Measurements from ENCODE around the gene ZPLD1. TPM values are rescaled to one million over a fixed set of nuclear protein-coding genes. Genes with fewer than 3 reads are reported as not detected.

The ZPLD1 gene
- total RNA-seq, 1 donor from 2014 or later: not detected

GRCh38 chr3:102470066-102470465, 35.3 kb downstream of the ZPLD1 start:
- no peak for DNase-seq

GRCh38 chr3:102471001-102471400, 36.2 kb downstream of the ZPLD1 start:
- no peak for DNase-seq

- DNase-seq: no peak
Measured at GRCh38 chr3:102471491-102471890, 36.7 kb downstream of the ZPLD1 start.

GRCh38 chr3:102473648-102474047, 38.8 kb downstream of the ZPLD1 start:
- DNase-seq: no peak

- no peak for DNase-seq
Measured at GRCh38 chr3:102474207-102474606, 39.4 kb downstream of the ZPLD1 start.

- DNase-seq: no peak
Measured at GRCh38 chr3:102476198-102476597, 41.4 kb downstream of the ZPLD1 start.

- DNase-seq: no peak
Measured at GRCh38 chr3:102478160-102478559, 43.3 kb downstream of the ZPLD1 start.

GRCh38 chr3:102480139-102480538, 45.3 kb downstream of the ZPLD1 start:
- DNase-seq: no peak

- DNase-seq: no peak
Measured at GRCh38 chr3:102481050-102481449, 46.2 kb downstream of the ZPLD1 start.

GRCh38 chr3:102483556-102483955, 48.7 kb downstream of the ZPLD1 start:
- no peak for DNase-seq

GRCh38 chr3:102484363-102484762, 49.5 kb downstream of the ZPLD1 start:
- no peak for DNase-seq

- no peak for DNase-seq
Measured at GRCh38 chr3:102485701-102486100, 50.9 kb downstream of the ZPLD1 start.

GRCh38 chr3:102488331-102488730, 53.5 kb downstream of the ZPLD1 start:
- no peak for DNase-seq

GRCh38 chr3:102492300-102492699, 57.5 kb downstream of the ZPLD1 start:
- no peak for DNase-seq

- DNase-seq: no peak
Measured at GRCh38 chr3:102497571-102497970, 62.8 kb downstream of the ZPLD1 start.

GRCh38 chr3:102505542-102505941, 70.7 kb downstream of the ZPLD1 start:
- DNase-seq: no peak

- no peak for DNase-seq
Measured at GRCh38 chr3:102510663-102511062, 75.8 kb downstream of the ZPLD1 start.

GRCh38 chr3:102511168-102511567, 76.4 kb downstream of the ZPLD1 start:
- no peak for DNase-seq

GRCh38 chr3:102511639-102512038, 76.8 kb downstream of the ZPLD1 start:
- no peak for DNase-seq

- no peak for DNase-seq
Measured at GRCh38 chr3:102512734-102513504, 78.1 kb downstream of the ZPLD1 start.

GRCh38 chr3:102514241-102514640, 79.4 kb downstream of the ZPLD1 start:
- DNase-seq: no peak

- DNase-seq: no peak
Measured at GRCh38 chr3:102521246-102521645, 86.4 kb downstream of the ZPLD1 start.

- DNase-seq: no peak
Measured at GRCh38 chr3:102525624-102526023, 90.8 kb downstream of the ZPLD1 start.

- DNase-seq: no peak
Measured at GRCh38 chr3:102526865-102527264, 92.0 kb downstream of the ZPLD1 start.

- DNase-seq: no peak
Measured at GRCh38 chr3:102528727-102529126, 93.9 kb downstream of the ZPLD1 start.
